IMR-90 (cell line): ENCODE data around the gene FAM83F. TPM values are rescaled to one million over a fixed set of nuclear protein-coding genes. Genes with fewer than 3 reads are reported as not detected.

ENCODE experiments used
- ATAC-seq: fragments of 200-7000 bp; cut with Tn5 transposase; 2 replicates; pipeline ENCODE4 v1.9.1; 2020; ENCODE audit warnings: low read depth, mild to moderate bottlenecking, moderate library complexity
- BruUV-seq: library from RNA; stranded (reverse); fragments of 400-500 nt; replicated peaks from 2 replicates; lab custom pipeline; 2021; lab: Mats Ljungman, UMichigan
- CTCF ChIA-PET: fragments of 300-600 bp; formaldehyde crosslinking; extraction: SDS; loops from one replicate; lab custom pipeline; 2021; ENCODE audit warnings: antibody characterized with exemption; lab: Yijun Ruan, JAX
- POLR2A ChIA-PET: fragments of 300-600 bp; sonication (Branson Sonifier 250); formaldehyde crosslinking; loops from one replicate; lab custom pipeline; 2022; ENCODE audit warnings: antibody characterized with exemption; ENCODE audit not compliant: unreplicated experiment; lab: Charles Lee
- DNase-seq: peaks from one replicate; pipeline ENCODE4 v3.0.0; 2013
- H2AFZ ChIP-seq: replicated peaks from 2 replicates; pipeline ENCODE3; 2013; ENCODE audit warnings: low read length, mild to moderate bottlenecking; ENCODE audit not compliant: poor library complexity
- H2AK5ac ChIP-seq: 2 replicates; pipeline ENCODE4 v1.6.1; 2013; ENCODE audit warnings: low read depth, low read length, inconsistent platforms
- H2AK9ac ChIP-seq: replicated peaks from 2 replicates; pipeline ENCODE3; 2013; ENCODE audit warnings: mild to moderate bottlenecking, low read depth, low read length, moderate library complexity; ENCODE audit not compliant: poor library complexity
- H2BK120ac ChIP-seq: 2 replicates; pipeline ENCODE4 v1.6.1; 2013; ENCODE audit warnings: low read depth, low read length, inconsistent platforms
- H2BK15ac ChIP-seq: 3 replicates; pipeline ENCODE4 v1.6.1; 2013; ENCODE audit warnings: low read depth, low read length, inconsistent platforms
- H2BK20ac ChIP-seq: 2 replicates; pipeline ENCODE4 v1.6.1; 2013; ENCODE audit warnings: low read depth, mild to moderate bottlenecking, inconsistent platforms, low read length, moderate library complexity
- H2BK5ac ChIP-seq: 2 replicates; pipeline ENCODE4 v1.6.1; 2013; ENCODE audit warnings: mild to moderate bottlenecking, low read depth, low read length, inconsistent platforms; ENCODE audit not compliant: poor library complexity, severe bottlenecking
- H3K14ac ChIP-seq: replicated peaks from 2 replicates; pipeline ENCODE4 v1.6.1; 2013; ENCODE audit warnings: low read depth, low read length, inconsistent platforms
- H3K18ac ChIP-seq: 2 replicates; pipeline ENCODE4 v1.6.1; 2013; ENCODE audit warnings: low read depth, low read length, control low read depth
- H3K23ac ChIP-seq: 2 replicates; pipeline ENCODE4 v1.6.1; 2013; ENCODE audit warnings: low read depth, low read length, inconsistent platforms
- H3K27ac ChIP-seq: 2 replicates; pipeline ENCODE4 v1.5.1; 2013; ENCODE audit warnings: mild to moderate bottlenecking, control low read depth, low read length; ENCODE audit not compliant: insufficient read depth
- H3K27me3 ChIP-seq: 2 replicates; pipeline ENCODE4 v1.6.1; 2013; ENCODE audit warnings: low read length; ENCODE audit not compliant: control insufficient read depth, insufficient read depth
- H3K36me3 ChIP-seq: 2 replicates; pipeline ENCODE4 v1.6.1; 2013; ENCODE audit warnings: low read length, mixed read lengths; ENCODE audit not compliant: control insufficient read depth, insufficient read depth
- H3K4ac ChIP-seq: 2 replicates; pipeline ENCODE4 v1.6.1; 2013; ENCODE audit warnings: low read depth, low read length, inconsistent platforms
- H3K4me1 ChIP-seq: 2 replicates; pipeline ENCODE4 v1.6.1; 2013; ENCODE audit warnings: low read length, mixed read lengths; ENCODE audit not compliant: control insufficient read depth, insufficient read depth
- H3K4me2 ChIP-seq: 2 replicates; pipeline ENCODE4 v1.6.1; 2013; ENCODE audit warnings: low read depth, mild to moderate bottlenecking, control low read depth, low read length, moderate library complexity
- H3K4me3 ChIP-seq: 2 replicates; pipeline ENCODE4 v1.5.1; 2013; ENCODE audit warnings: low read depth, mild to moderate bottlenecking, control low read depth, low read length, moderate library complexity; ENCODE audit not compliant: insufficient read depth
- H3K56ac ChIP-seq: 2 replicates; pipeline ENCODE4 v1.6.1; 2013; ENCODE audit warnings: low read length, inconsistent platforms; ENCODE audit not compliant: insufficient read depth; ENCODE audit errors: extremely low read depth
- H3K79me1 ChIP-seq, 2 experiments: 2 replicates each; pipeline ENCODE4 v1.6.1; 2013; ENCODE audit warnings: low read length in 2 of 2, inconsistent platforms in 1 of 2, low read depth in 1 of 2
- H3K9ac ChIP-seq: 2 replicates; pipeline ENCODE4 v1.6.1; 2013; ENCODE audit warnings: low read depth, low read length, control low read depth
- H3K9me1 ChIP-seq: 2 replicates; pipeline ENCODE4 v1.6.1; 2013; ENCODE audit warnings: low read length, inconsistent platforms; ENCODE audit not compliant: insufficient read depth
- H3K9me3 ChIP-seq: 2 replicates; pipeline ENCODE4 v1.6.1; 2013; ENCODE audit warnings: low read length; ENCODE audit not compliant: control insufficient read depth, insufficient read depth
- H4K20me1 ChIP-seq: 2 replicates; pipeline ENCODE4 v1.6.1; 2013; ENCODE audit warnings: low read length, inconsistent platforms; ENCODE audit not compliant: insufficient read depth
- H4K5ac ChIP-seq: 2 replicates; pipeline ENCODE4 v1.6.1; 2013; ENCODE audit warnings: mild to moderate bottlenecking, low read depth, low read length, control low read depth
- H4K8ac ChIP-seq, 2 experiments: 2 replicates each; pipeline ENCODE4 v1.6.1; 2013; ENCODE audit warnings: low read depth in 2 of 2, low read length in 2 of 2, control low read depth in 1 of 2, inconsistent platforms in 1 of 2
- H4K91ac ChIP-seq: 2 replicates; pipeline ENCODE4 v1.6.1; 2013; ENCODE audit warnings: low read depth, low read length, inconsistent platforms; ENCODE audit not compliant: insufficient read depth
- BHLHE40 ChIP-seq: fragments of 150-350 bp; IDR thresholded peaks from 2 replicates; pipeline ENCODE4 v1.6.1; 2016; ENCODE audit warnings: mild to moderate bottlenecking, low read depth, low read length
- CHD1 ChIP-seq: IDR thresholded peaks from 2 replicates; pipeline ENCODE4 v1.6.1; 2012; ENCODE audit warnings: low read depth, low read length, improper control_type of control experiment
- FOS ChIP-seq: fragments of 150-350 bp; IDR thresholded peaks from 2 replicates; pipeline ENCODE4 v1.6.1; 2016; ENCODE audit warnings: low read depth, low read length
- MXI1 ChIP-seq: IDR thresholded peaks from 2 replicates; pipeline ENCODE4 v1.6.1; 2012; ENCODE audit warnings: low read depth, mild to moderate bottlenecking, low read length, moderate library complexity, borderline replicate concordance
- RAD21 ChIP-seq: IDR thresholded peaks from 2 replicates; pipeline ENCODE4 v1.6.1; 2012; ENCODE audit warnings: low read length, improper control_type of control experiment
- SMC3 ChIP-seq: fragments of 150-350 bp; IDR thresholded peaks from 2 replicates; pipeline ENCODE4 v1.6.1; 2016; ENCODE audit warnings: low read depth, mild to moderate bottlenecking, antibody characterized with exemption, low read length, moderate library complexity
- USF2 ChIP-seq: fragments of 150-350 bp; IDR thresholded peaks from 2 replicates; pipeline ENCODE4 v1.6.1; 2017; ENCODE audit warnings: mild to moderate bottlenecking, antibody characterized with exemption, low read length, low read depth
- WGBS, 2 experiments: methylation state at CpG; one replicate each; pipeline versions ENCODE4 v1.1.5 to v1.1.7; 2013; ENCODE audit warnings: missing lambda C conversion rate in 2 of 2; ENCODE audit not compliant: insufficient read length in 1 of 2; ENCODE audit errors: extremely low coverage in 2 of 2; 5-methylcytosine and 5-hydroxymethylcytosine counted together
- dilution Hi-C: fragments of 300-500 bp; cut with HindIII; formaldehyde crosslinking; loops from one replicate; pipeline ENCODE4 v1.14.3; 2018; ENCODE audit warnings: low sequenced_read_pairs; ENCODE audit not compliant: unreplicated experiment
- in situ Hi-C: fragments of 300-500 bp; cut with MboI; formaldehyde crosslinking; loops from 3 replicates; pipeline ENCODE4 v1.14.3; 2019; ENCODE audit warnings: low sequenced_read_pairs, inconsistent platforms, mixed read lengths
- intact Hi-C: fragments of 100-400 bp; cut with micrococcal nuclease; formaldehyde crosslinking; loops from 2 replicates; pipeline ENCODE4 v1.10.0; 2022
- polyA plus RNA-seq, 3 experiments: library from polyadenylated mRNA; depleted of rRNA; stranded (reverse); fragments of >200 nt; gene quantifications; 2 replicates each; pipeline ENCODE4 v1.2.3, GENCODE V29; 2012; ENCODE audit warnings: low replicate concordance in 1 of 3
- total RNA-seq: library from RNA; depleted of rRNA; stranded (reverse); fragments of >200 nt; gene quantifications from 2 replicates; pipeline ENCODE4 v1.2.3, GENCODE V29; 2012

Gene FAM83F
- total and polyA plus RNA-seq, 2 of the 4 experiments (the other 2 are of a cell fraction) = not detected

- TF ChIP-seq FOS = no peak
Observed at GRCh38 chr22:40037320-40037719, 42.6 kb downstream of the FAM83F start (continued).

DNA sequence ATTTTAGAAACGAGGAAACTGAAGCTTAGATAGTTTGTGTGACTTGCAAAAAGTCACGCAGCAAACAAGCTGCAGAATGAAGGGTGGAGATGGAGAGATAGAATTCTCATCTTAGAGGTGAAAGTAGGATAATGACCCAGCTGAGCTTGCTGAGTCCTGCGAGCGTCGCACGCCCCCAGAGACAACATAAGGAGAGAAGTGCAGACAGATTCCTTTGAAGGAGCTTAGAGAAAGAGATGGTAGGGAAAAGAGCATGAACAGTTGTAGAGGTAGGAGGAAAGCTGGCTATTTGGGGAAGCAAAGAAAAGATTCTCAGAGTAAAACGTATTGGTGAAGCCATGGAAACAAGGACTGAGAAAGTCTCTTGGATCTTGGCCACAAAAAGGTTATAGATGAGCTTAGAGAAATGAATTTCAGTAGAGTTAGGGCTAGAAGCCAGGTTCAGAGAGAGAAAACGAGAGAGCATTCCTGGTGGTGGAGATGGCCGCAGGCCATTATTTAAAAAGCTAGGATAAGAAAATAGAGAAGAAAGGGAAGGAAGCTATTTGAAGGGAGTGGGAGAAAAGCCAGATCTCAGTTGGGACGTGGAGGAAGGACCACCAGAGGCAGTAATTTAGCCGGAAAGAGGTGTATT, 44.8 kb downstream of the FAM83F start:
- ChIA-PET POLR2A (no interaction called here), CTCF (interaction anchor here (0.8 kb wide), 1 partner anchor 511 kb away, joined by 3 read pairs; no protein-coding TSS in a partner anchor)
- H3K36me3 ChIP-seq = no peaks in the 10 kb centered on the region
- no peaks in the 10 kb centered on the region for H3K9me1 ChIP-seq
- no peak overlapping the region for H3K56ac ChIP-seq
- no peak for ATAC-seq
- no peaks in the 10 kb centered on the region for H3K4me1 ChIP-seq
- no peak overlapping the region for H2AFZ ChIP-seq
- no peak overlapping the region for H4K91ac ChIP-seq
- peaks cover 0 to 4% of the 10 kb centered on the region in 2 experiments; a peak in 1 of 4 replicates for H3K79me1 ChIP-seq
- no peak overlapping the region for H4K8ac ChIP-seq
- no peak overlapping the region for H3K4me3 ChIP-seq
- no peak overlapping the region for H3K4ac ChIP-seq
- no TSS peak for BruUV-seq
- H2BK20ac ChIP-seq = no peak overlapping the region
- H3K9me3 ChIP-seq = no peaks in the 10 kb centered on the region
- H2BK5ac ChIP-seq = no peak overlapping the region
- H2AK9ac ChIP-seq = no peak overlapping the region
- no peak overlapping the region for H2BK15ac ChIP-seq
- H3K9ac ChIP-seq = no peak overlapping the region
- intact Hi-C loops = no loop called here
- H2BK120ac ChIP-seq = no peak overlapping the region
- H3K23ac ChIP-seq = no peak overlapping the region
- 14% methylated on average over 9 of the region's 11 CpGs; no CpG with 5 or more reads in 1 of the 2 experiments for WGBS, 2 experiments
- H4K20me1 ChIP-seq = no peaks in the 10 kb centered on the region
- no peak overlapping the region for H2AK5ac ChIP-seq
- no peak overlapping the region for H3K14ac ChIP-seq
- no peak overlapping the region for H3K18ac ChIP-seq
- no peak overlapping the region for H3K4me2 ChIP-seq
- TF ChIP-seq BHLHE40 = no peak
- no peak for TF ChIP-seq RAD21
- TF ChIP-seq FOS = no peak
- TF ChIP-seq CHD1 = no peak
- TF ChIP-seq USF2 = no peak
- TF ChIP-seq MXI1 = no peak
- no peak for TF ChIP-seq SMC3
- in situ Hi-C loops = loop anchor here (10.0 to 25.0 kb wide), 2 partner anchors 305 to 877 kb away; partner anchors contain the start of genes ADSL and CBX7
- DNase-seq = no peak
- no peak overlapping the region for H4K5ac ChIP-seq
- dilution Hi-C loops = no loop called here
- peaks cover 45% of the 10 kb centered on the region for H3K27me3 ChIP-seq
- no peak overlapping the region for H3K27ac ChIP-seq
